ENCODE measurements around the gene MYDGF. TPM values are rescaled to one million over a fixed set of nuclear protein-coding genes. Genes with fewer than 3 reads are reported as not detected.

The MYDGF gene
- total and polyA plus RNA-seq, 3 experiments from 2014 or later: 83.2 to 146 (median 88.6) TPM

DNA sequence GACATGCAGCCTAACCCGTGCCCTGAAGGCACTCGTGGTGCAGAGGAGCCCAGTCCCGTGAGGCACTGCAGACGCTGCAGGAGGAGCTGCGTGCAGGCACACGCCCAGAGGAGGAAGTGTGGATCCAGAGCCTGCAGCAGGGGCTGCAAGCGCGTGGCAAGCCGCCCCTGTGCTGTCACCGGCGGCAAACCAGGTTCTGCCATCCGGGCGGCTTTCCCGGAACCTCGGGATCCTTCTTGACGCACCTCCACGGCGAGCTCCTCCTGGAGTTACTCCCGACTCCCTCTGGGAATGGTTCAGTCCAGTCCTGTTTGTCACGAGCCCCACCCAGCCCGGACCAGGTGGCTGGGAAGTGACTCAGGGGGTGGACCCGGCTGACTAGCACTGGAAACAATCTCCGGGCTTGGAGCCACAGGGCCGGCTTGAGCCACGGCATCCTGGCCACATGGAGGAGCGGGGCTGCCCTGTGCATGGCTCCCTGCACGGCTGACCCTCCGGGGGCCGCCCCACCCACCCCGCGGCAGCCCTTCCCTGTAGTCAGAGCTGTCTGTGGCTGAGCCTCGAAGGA lies 43.3 kb upstream of the MYDGF start:
- DNase-seq: no peak
- POLR2A ChIA-PET: no interaction called here
- Histone ChIP-seq H3K36me3 (ENCODE audit: insufficient read depth, low read length) (peaks cover 38% of the 10 kb centered on the region), H3K27me3 (ENCODE audit: insufficient read depth, low read length, poor library complexity, severe bottlenecking) (no peaks in the 10 kb centered on the region), H3K27ac (ENCODE audit: low read depth, low read length) (no peak overlapping the region), H3K4me1 (ENCODE audit: insufficient read depth, low read length) (peaks cover 8% of the 10 kb centered on the region), H3K9me3 (ENCODE audit: low read length) (no peaks in the 10 kb centered on the region), H3K4me3 (ENCODE audit: low read length) (no peak overlapping the region)
- Mint-ChIP-seq H3K36me3 (peaks cover 7 to 83% (median 10%) of the 10 kb centered on the region in 3 donors), H3K9me3 (peaks cover 0 to 3% (median 0%) of the 10 kb centered on the region in 5 donors), H3K27me3 (no peaks in the 10 kb centered on the region), H3K4me3 (no peak overlapping the region), H3K4me1 (peaks cover 7 to 26% (median 15%) of the 10 kb centered on the region in 3 donors), H3K27ac (no peak overlapping the region)
- CTCF ChIA-PET: no interaction called here

DNA sequence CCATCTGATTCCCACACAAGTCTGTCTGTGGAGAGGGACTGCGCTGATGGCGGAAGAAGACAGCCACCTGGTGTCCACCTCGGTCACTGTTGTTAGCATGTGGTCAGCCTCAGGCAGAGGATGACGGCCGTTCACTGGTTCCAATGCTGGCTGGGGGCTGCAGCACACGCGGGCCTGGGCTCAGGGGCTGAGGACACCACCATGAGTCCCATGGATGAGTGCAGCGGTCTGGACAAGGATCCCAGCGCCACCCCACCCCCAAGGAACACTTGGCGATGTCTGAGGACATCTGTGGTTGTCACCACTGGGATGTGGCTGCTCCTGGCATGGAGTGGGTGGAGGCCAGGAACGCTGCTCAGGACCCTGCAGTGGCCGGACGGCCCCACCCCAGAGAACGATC lies 42.6 kb upstream of the MYDGF start:
- H3K4me1 Mint-ChIP-seq: peaks cover 7 to 29% (median 19%) of the 10 kb centered on the region in 3 donors
- no peak overlapping the region for H3K27ac ChIP-seq (ENCODE audit: low read depth, low read length)
- CTCF ChIA-PET: no interaction called here
- no peaks in the 10 kb centered on the region for H3K9me3 ChIP-seq (ENCODE audit: low read length)
- H3K4me1 ChIP-seq (ENCODE audit: insufficient read depth, low read length): peaks cover 8% of the 10 kb centered on the region
- no peaks in the 10 kb centered on the region for H3K27me3 Mint-ChIP-seq
- H3K36me3 Mint-ChIP-seq: peaks cover 7 to 82% (median 10%) of the 10 kb centered on the region in 3 donors
- POLR2A ChIA-PET: no interaction called here
- H3K27ac Mint-ChIP-seq: no peak overlapping the region
- peaks cover 32% of the 10 kb centered on the region for H3K36me3 ChIP-seq (ENCODE audit: insufficient read depth, low read length)
- no peaks in the 10 kb centered on the region for H3K27me3 ChIP-seq (ENCODE audit: insufficient read depth, low read length, poor library complexity, severe bottlenecking)
- H3K4me3 Mint-ChIP-seq: no peak overlapping the region
- no peak for DNase-seq
- peaks cover 0 to 3% (median 0%) of the 10 kb centered on the region in 5 donors for H3K9me3 Mint-ChIP-seq
- no peak overlapping the region for H3K4me3 ChIP-seq (ENCODE audit: low read length)

DNA sequence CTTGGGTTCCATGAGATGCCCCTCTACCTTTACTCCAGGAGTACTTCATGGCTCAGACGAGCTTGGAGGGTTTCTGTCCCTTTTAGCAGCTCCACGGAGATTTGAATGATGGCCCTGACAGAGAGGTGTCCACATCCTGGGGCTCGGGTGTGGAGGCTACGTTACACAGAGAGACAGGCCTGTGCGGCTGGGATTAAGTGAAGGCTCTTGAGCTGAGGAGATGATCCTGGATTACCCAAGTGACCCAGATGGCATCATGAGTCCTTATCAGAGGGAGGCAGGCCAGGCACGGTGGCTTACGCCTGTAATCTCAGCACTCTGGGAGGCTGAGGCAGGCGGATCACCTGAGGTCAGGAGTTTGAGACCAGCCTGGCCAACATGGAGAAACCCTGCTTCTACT lies 41.1 kb upstream of the MYDGF start:
- Mint-ChIP-seq H3K27me3 (no peaks in the 10 kb centered on the region), H3K9me3 (peaks cover 0 to 2% (median 0%) of the 10 kb centered on the region in 5 donors), H3K36me3 (peaks cover 7 to 76% (median 12%) of the 10 kb centered on the region in 3 donors), H3K4me3 (no peak overlapping the region), H3K27ac (peak overlapping the region in 3 of 8 donors; percentile 17 to 73 (median 68)), H3K4me1 (peaks cover 9 to 25% (median 19%) of the 10 kb centered on the region in 3 donors)
- peaks cover 21% of the 10 kb centered on the region for H3K36me3 ChIP-seq (ENCODE audit: insufficient read depth, low read length)
- no peaks in the 10 kb centered on the region for H3K9me3 ChIP-seq (ENCODE audit: low read length)
- H3K4me3 ChIP-seq (ENCODE audit: low read length): no peak overlapping the region
- ChIA-PET CTCF (no interaction called here), POLR2A (no interaction called here)
- no peaks in the 10 kb centered on the region for H3K27me3 ChIP-seq (ENCODE audit: insufficient read depth, low read length, poor library complexity, severe bottlenecking)
- no peak for DNase-seq
- H3K4me1 ChIP-seq (ENCODE audit: insufficient read depth, low read length): peaks cover 8% of the 10 kb centered on the region
- no peak overlapping the region for H3K27ac ChIP-seq (ENCODE audit: low read depth, low read length)

DNA sequence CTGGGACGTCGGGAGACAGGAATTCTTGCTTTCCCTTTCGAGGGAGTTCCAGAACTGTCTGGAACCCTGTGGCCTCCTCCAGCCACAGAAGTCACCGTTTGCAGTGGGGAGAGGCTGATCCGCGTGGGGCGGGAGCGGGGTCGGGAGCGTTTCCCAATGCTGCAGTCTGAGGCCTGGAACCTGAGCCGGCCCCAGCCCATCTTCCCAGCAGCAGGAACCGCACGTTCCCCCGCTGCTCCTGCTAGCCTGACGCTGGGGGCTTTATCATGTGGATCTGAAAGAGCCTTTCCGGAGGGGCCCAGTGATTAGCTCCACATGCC lies 40.1 kb upstream of the MYDGF start:
- Histone ChIP-seq H3K4me3 (ENCODE audit: low read length) (no peak overlapping the region), H3K4me1 (ENCODE audit: insufficient read depth, low read length) (peaks cover 8% of the 10 kb centered on the region), H3K27ac (ENCODE audit: low read depth, low read length) (no peak overlapping the region), H3K27me3 (ENCODE audit: insufficient read depth, low read length, poor library complexity, severe bottlenecking) (no peaks in the 10 kb centered on the region), H3K9me3 (ENCODE audit: low read length) (no peaks in the 10 kb centered on the region), H3K36me3 (ENCODE audit: insufficient read depth, low read length) (peaks cover 21% of the 10 kb centered on the region)
- no peak for DNase-seq
- CTCF ChIA-PET: no interaction called here
- Mint-ChIP-seq H3K9me3 (no peaks in the 10 kb centered on the region), H3K27ac (no peak overlapping the region), H3K4me1 (peaks cover 9 to 25% (median 19%) of the 10 kb centered on the region in 3 donors), H3K4me3 (no peak overlapping the region), H3K27me3 (no peaks in the 10 kb centered on the region), H3K36me3 (peaks cover 7 to 73% (median 12%) of the 10 kb centered on the region in 3 donors)
- POLR2A ChIA-PET: no interaction called here

DNA sequence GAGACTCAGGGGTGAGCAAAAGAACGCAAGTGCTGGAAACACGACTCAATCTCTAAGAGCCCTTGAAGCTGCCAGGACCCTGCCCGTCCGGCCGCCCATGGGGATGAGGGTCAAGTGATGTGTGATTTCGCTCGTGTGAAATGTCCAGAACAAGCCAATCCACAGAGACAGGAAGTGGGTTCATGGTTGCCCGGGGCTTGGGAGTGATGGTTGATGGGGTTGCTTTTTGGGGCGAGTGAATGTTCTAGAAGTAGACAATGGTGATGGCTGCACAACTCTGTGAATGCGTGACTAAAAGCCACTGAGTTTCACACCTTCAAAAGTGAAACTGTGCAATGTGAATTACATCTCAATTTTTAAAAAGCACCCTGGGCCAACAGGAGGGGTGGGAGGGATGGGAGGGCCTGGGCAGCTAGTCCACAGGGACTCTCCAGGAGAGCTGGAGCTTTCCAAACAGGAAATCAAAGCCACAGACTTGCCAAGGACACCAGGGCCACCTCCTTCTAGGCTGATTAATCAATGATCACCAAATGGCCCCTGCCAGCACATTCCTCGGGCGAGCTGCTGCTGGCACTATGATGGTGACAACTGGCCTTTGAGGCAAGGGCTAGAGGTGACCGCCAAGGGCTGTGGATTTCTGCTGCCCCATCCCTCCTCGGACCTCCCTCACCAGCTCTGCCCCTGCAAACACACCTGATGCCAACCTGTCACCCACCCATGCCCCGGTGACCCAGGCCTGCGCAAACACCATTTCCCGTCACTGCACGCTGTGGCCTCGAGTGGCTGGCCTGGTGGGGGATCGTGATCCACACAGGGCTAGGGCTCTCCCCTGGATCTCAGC lies 39.5 kb upstream of the MYDGF start:
- Mint-ChIP-seq H3K9me3 (no peaks in the 10 kb centered on the region), H3K27me3 (no peaks in the 10 kb centered on the region), H3K4me1 (peaks cover 8 to 25% (median 18%) of the 10 kb centered on the region in 3 donors), H3K36me3 (peaks cover 4 to 73% (median 11%) of the 10 kb centered on the region in 3 donors), H3K27ac (peak overlapping the region; percentile 72 to 95 (median 92)), H3K4me3 (peak overlapping the region in 6 of 7 donors; percentile 63 to 86 (median 71))
- ChIA-PET POLR2A (no interaction called here), CTCF (no interaction called here)
- no peaks in the 10 kb centered on the region for H3K27me3 ChIP-seq (ENCODE audit: insufficient read depth, low read length, poor library complexity, severe bottlenecking)
- no peak overlapping the region for H3K27ac ChIP-seq (ENCODE audit: low read depth, low read length)
- H3K4me3 ChIP-seq (ENCODE audit: low read length): no peak overlapping the region
- DNase-seq: no peak
- H3K9me3 ChIP-seq (ENCODE audit: low read length): no peaks in the 10 kb centered on the region
- peaks cover 21% of the 10 kb centered on the region for H3K36me3 ChIP-seq (ENCODE audit: insufficient read depth, low read length)
- H3K4me1 ChIP-seq (ENCODE audit: insufficient read depth, low read length): peaks cover 8% of the 10 kb centered on the region

DNA sequence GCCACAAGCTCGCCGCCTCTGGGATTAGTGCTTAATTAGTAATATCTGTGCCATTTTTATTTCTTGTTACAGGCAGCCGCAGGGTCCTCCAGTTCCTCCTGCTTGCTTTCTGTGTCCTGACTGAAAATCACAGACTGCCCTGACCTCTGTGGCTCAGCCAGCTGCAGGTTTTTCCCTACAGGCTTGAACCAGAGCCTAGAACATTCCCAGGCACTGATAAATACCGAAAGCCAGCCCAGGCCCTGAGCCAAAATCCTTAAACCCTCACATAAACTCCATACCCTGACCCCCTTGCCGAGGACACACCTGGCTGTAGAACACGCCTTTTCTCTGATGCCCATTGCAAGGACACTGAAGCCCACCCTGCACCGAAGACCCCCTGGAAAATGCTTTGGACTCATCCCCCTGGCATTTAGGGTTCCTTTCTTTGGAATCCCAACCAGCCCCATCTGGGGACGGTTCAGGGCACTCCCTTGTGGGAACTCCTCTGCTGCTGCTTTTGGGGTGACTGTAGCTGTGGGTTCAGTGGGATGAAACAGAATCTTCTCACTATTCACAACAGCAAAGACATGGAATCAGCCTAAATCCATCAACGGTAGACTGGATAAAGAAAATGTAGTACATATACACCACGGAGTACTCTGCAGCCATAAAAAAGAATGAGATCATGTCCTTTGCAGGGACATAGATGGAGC lies 38.0 kb upstream of the MYDGF start:
- Mint-ChIP-seq H3K9me3 (no peaks in the 10 kb centered on the region), H3K36me3 (peaks cover 0 to 73% (median 10%) of the 10 kb centered on the region in 3 donors), H3K4me3 (peak overlapping the region in 2 of 7 donors; percentile 6 to 23), H3K27ac (peak overlapping the region in 7 of 8 donors; percentile 32 to 94 (median 43)), H3K27me3 (no peaks in the 10 kb centered on the region), H3K4me1 (peaks cover 7 to 25% (median 14%) of the 10 kb centered on the region in 3 donors)
- POLR2A ChIA-PET: no interaction called here
- peaks cover 8% of the 10 kb centered on the region for H3K4me1 ChIP-seq (ENCODE audit: insufficient read depth, low read length)
- no peak overlapping the region for H3K4me3 ChIP-seq (ENCODE audit: low read length)
- no peaks in the 10 kb centered on the region for H3K9me3 ChIP-seq (ENCODE audit: low read length)
- H3K27me3 ChIP-seq (ENCODE audit: insufficient read depth, low read length, poor library complexity, severe bottlenecking): no peaks in the 10 kb centered on the region
- peaks cover 21% of the 10 kb centered on the region for H3K36me3 ChIP-seq (ENCODE audit: insufficient read depth, low read length)
- no peak overlapping the region for H3K27ac ChIP-seq (ENCODE audit: low read depth, low read length)
- CTCF ChIA-PET: no interaction called here
- DNase-seq: no peak

DNA sequence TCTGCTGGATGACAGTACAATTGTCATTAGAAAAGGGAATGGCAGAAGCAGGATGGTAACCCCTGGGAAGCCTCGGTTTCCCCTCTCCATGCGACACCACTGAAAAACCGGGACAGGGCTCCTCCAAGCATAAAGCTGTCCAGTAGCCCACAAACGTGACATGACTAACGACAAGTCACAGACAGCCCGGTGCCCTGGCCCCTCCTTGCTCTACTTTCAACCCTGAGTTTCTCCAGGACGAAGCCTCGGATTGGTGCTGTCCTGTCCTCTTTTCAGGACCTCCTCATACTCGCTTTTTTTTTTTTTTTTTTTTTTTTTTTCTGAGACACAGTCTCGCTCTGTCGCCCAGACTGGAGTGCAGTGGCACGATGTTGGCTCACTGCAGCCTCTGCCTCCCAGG lies 37.2 kb upstream of the MYDGF start:
- Mint-ChIP-seq H3K9me3 (no peaks in the 10 kb centered on the region), H3K4me1 (peaks cover 7 to 25% (median 14%) of the 10 kb centered on the region in 3 donors), H3K27me3 (no peaks in the 10 kb centered on the region), H3K27ac (no peak overlapping the region), H3K4me3 (no peak overlapping the region), H3K36me3 (peaks cover 0 to 71% (median 11%) of the 10 kb centered on the region in 3 donors)
- H3K4me3 ChIP-seq (ENCODE audit: low read length): no peak overlapping the region
- peaks cover 15% of the 10 kb centered on the region for H3K36me3 ChIP-seq (ENCODE audit: insufficient read depth, low read length)
- DNase-seq: no peak
- H3K4me1 ChIP-seq (ENCODE audit: insufficient read depth, low read length): peaks cover 8% of the 10 kb centered on the region
- ChIA-PET POLR2A (no interaction called here), CTCF (no interaction called here)
- no peak overlapping the region for H3K27ac ChIP-seq (ENCODE audit: low read depth, low read length)
- H3K9me3 ChIP-seq (ENCODE audit: low read length): no peaks in the 10 kb centered on the region
- H3K27me3 ChIP-seq (ENCODE audit: insufficient read depth, low read length, poor library complexity, severe bottlenecking): no peaks in the 10 kb centered on the region

All from CD8-positive, alpha-beta memory T cell (primary cell).